OCI-LY3 (cell line): ENCODE data around the gene SLC28A1.

Source experiments
- H2AFZ ChIP-seq: fragments of 200-600, 300-600 bp; shearing (Covaris generic); 2 replicates; pipeline ENCODE4 v1.6.0; 2014; ENCODE audit warnings: antibody characterized with exemption, low read depth, low read length
- H3K27ac ChIP-seq: fragments of 200-600, 300-600 bp; sonication (generic); 2 replicates; pipeline ENCODE4 v1.5.1; 2014; ENCODE audit warnings: mild to moderate bottlenecking, low read length, moderate library complexity, mixed read lengths
- H3K27me3 ChIP-seq: fragments of 200-600, 300-600 bp; sonication (generic); 2 replicates; pipeline ENCODE4 v1.6.1; 2014; ENCODE audit warnings: low read depth, low read length, mixed read lengths
- H3K36me3 ChIP-seq: fragments of 200-600, 300-600 bp; sonication (generic); replicated peaks from 2 replicates; pipeline ENCODE3; 2014; ENCODE audit warnings: low read depth, low read length, mixed read lengths
- H3K4me1 ChIP-seq: fragments of 300-600, 200-600 bp; sonication (generic); 2 replicates; pipeline ENCODE4 v1.6.1; 2014; ENCODE audit warnings: low read length, mixed read lengths
- H3K4me2 ChIP-seq: fragments of 200-600, 300-600 bp; sonication (generic); 2 replicates; pipeline ENCODE4 v1.6.1; 2014; ENCODE audit warnings: low read length, mixed read lengths
- H3K4me3 ChIP-seq: fragments of 300-600, 200-600 bp; sonication (generic); 2 replicates; pipeline ENCODE4 v1.5.1; 2014; ENCODE audit warnings: antibody characterized with exemption, mild to moderate bottlenecking, low read length, moderate library complexity
- H3K79me2 ChIP-seq: fragments of 300-600, 200-600 bp; shearing (Covaris generic); 2 replicates; pipeline ENCODE4 v1.6.1; 2014; ENCODE audit warnings: mild to moderate bottlenecking, low read length, mixed read lengths
- H3K9ac ChIP-seq: fragments of 300-600, 200-600 bp; shearing (Covaris generic); 2 replicates; pipeline ENCODE4 v1.6.0; 2014; ENCODE audit warnings: mild to moderate bottlenecking, low read length, moderate library complexity
- H3K9me3 ChIP-seq: fragments of 200-600, 300-600 bp; shearing (Covaris generic); 2 replicates; pipeline ENCODE4 v1.6.1; 2014; ENCODE audit warnings: low read length, mixed read lengths; ENCODE audit not compliant: insufficient read depth
- H4K20me1 ChIP-seq: fragments of 200-600, 300-600 bp; sonication (generic); 2 replicates; pipeline ENCODE4 v1.6.1; 2016; ENCODE audit warnings: low read length, mixed read lengths; ENCODE audit not compliant: insufficient read depth
- EZH2phosphoT487 ChIP-seq: fragments of 200-600 bp; shearing (Covaris generic); IDR thresholded peaks from 2 replicates; pipeline ENCODE4 v1.6.1; 2018; ENCODE audit warnings: antibody characterized with exemption, mixed run types, low read depth
- TF ChIP-seq, protein P1 (sequence below): fragments of 200-600, 300-600 bp; sonication (generic); IDR thresholded peaks from 2 replicates; pipeline ENCODE4 v1.5.1; 2014; ENCODE audit warnings: antibody characterized with exemption, low read length, low read depth

Gene SLC28A1

DNA sequence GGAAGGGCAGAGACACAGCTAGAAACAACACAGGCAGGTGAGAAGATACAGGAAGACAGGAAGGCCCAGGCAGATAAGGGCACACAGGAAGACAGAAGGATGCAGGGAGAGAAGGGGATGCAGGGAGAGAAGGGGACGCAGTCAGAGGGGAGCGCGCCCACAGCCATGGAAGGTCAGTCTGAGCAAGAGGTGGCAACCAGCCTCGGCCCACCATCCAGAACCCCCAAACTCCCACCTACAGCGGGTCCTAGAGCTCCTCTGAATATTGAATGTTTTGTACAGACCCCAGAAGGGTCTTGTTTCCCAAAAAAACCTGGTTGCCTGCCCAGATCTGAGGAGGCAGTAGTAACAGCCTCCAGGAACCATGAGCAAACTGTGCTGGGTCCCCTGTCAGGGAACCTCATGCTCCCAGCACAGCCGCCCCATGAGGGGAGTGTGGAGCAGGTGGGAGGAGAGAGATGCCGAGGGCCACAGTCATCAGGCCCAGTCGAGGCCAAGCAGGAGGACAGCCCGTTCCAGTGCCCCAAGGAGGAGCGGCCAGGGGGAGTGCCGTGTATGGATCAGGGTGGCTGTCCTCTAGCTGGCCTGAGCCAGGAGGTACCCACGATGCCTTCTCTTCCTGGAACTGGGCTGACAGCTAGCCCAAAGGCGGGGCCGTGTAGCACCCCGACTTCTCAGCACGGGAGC is 27.6 kb upstream of the SLC28A1 start:
- Histone ChIP-seq H3K9ac (no peak overlapping the region), H3K9me3 (no peaks in the 10 kb centered on the region), H3K4me2 (no peak overlapping the region), H3K79me2 (no peaks in the 10 kb centered on the region), H3K4me3 (no peak overlapping the region), H3K36me3 (no peaks in the 10 kb centered on the region), H2AFZ (no peak overlapping the region), H4K20me1 (no peaks in the 10 kb centered on the region), H3K27ac (no peak overlapping the region), H3K27me3 (no peaks in the 10 kb centered on the region), H3K4me1 (peaks cover 39% of the 10 kb centered on the region)
- TF ChIP-seq, protein P1, sequence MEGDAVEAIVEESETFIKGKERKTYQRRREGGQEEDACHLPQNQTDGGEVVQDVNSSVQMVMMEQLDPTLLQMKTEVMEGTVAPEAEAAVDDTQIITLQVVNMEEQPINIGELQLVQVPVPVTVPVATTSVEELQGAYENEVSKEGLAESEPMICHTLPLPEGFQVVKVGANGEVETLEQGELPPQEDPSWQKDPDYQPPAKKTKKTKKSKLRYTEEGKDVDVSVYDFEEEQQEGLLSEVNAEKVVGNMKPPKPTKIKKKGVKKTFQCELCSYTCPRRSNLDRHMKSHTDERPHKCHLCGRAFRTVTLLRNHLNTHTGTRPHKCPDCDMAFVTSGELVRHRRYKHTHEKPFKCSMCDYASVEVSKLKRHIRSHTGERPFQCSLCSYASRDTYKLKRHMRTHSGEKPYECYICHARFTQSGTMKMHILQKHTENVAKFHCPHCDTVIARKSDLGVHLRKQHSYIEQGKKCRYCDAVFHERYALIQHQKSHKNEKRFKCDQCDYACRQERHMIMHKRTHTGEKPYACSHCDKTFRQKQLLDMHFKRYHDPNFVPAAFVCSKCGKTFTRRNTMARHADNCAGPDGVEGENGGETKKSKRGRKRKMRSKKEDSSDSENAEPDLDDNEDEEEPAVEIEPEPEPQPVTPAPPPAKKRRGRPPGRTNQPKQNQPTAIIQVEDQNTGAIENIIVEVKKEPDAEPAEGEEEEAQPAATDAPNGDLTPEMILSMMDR, result no peak
- no peak for TF ChIP-seq EZH2phosphoT487

DNA sequence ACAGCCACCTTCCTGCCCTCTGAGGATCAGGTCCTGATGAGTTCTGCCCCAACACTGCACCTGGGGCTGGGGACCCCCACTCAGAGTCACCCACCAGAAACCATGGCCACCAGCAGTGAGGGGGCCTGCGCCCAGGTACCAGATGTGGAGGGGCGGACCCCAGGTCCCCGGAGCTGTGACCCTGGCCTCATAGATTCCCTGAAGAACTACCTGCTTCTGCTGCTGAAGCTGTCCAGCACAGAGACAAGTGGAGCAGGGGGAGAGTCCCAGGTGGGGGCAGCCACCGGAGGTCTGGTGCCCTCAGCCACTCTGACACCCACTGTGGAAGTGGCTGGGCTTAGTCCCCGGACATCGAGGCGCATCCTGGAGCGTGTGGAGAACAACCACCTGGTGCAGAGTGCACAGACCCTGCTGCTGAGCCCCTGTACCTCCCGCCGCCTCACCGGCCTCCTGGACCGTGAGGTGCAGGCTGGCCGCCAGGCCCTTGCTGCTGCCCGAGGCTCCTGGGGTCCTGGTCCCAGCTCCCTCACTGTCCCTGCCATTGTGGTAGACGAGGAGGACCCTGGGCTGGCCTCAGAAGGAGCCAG is 27.0 kb upstream of the SLC28A1 start:
- peak overlapping the region; percentile 2; the same call in 1 of the 2 replicates for H2AFZ ChIP-seq
- H4K20me1 ChIP-seq, result no peaks in the 10 kb centered on the region
- H3K27ac ChIP-seq, result no peak overlapping the region
- peaks cover 39% of the 10 kb centered on the region for H3K4me1 ChIP-seq
- TF ChIP-seq EZH2phosphoT487, result no peak
- TF ChIP-seq, protein P1, result no peak
- H3K4me3 ChIP-seq, result no peak overlapping the region
- peak overlapping the region; percentile 15; the same call in 1 of the 2 replicates for H3K4me2 ChIP-seq
- no peak overlapping the region for H3K9ac ChIP-seq
- H3K79me2 ChIP-seq, result no peaks in the 10 kb centered on the region
- no peaks in the 10 kb centered on the region for H3K27me3 ChIP-seq
- no peaks in the 10 kb centered on the region for H3K9me3 ChIP-seq
- no peaks in the 10 kb centered on the region for H3K36me3 ChIP-seq

DNA sequence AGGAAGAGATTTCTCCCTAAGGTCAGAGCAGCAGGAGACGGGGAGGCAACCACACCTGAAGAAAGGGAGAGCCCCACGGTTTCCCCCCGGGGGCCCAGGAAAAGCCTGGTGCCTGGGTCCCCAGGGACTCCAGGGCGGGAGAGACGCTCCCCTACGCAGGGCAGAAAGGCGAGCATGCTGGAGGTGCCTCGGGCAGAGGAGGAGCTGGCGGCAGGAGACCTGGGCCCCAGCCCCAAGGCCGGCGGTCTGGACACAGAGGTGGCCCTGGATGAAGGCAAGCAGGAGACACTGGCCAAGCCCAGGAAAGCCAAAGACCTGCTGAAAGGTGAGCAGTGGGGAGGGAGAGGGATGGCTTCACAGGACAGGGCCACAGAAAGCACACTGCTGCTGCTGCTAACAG is 26.2 kb upstream of the SLC28A1 start:
- H3K27ac ChIP-seq, result no peak overlapping the region
- H3K9me3 ChIP-seq, result no peaks in the 10 kb centered on the region
- H3K4me2 ChIP-seq, result peak overlapping the region; percentile 15

DNA sequence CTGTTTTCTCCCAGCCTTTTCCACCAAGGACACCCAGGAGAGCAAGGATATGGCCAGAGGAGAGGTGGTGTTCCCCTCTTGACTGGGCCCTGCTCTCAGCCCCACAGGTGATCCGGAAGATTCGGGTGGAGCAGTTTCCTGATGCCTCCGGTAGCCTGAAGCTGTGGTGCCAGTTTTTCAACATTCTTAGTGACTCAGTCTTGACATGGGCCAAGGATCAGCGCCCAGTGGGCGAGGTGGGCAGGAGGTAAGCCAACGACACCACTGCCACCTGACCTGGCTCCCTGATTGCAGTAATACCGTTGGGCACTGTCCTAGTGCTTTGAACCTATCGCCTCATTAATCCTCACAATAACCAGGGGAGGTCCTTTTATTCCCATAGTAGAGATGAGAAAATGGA is 25.3 kb upstream of the SLC28A1 start:
- Histone ChIP-seq H2AFZ (no peak overlapping the region), H4K20me1 (no peaks in the 10 kb centered on the region), H3K36me3 (no peaks in the 10 kb centered on the region), H3K9me3 (no peaks in the 10 kb centered on the region), H3K79me2 (no peaks in the 10 kb centered on the region), H3K9ac (no peak overlapping the region), H3K27ac (no peak overlapping the region), H3K4me1 (peaks cover 33% of the 10 kb centered on the region), H3K27me3 (no peaks in the 10 kb centered on the region), H3K4me3 (no peak overlapping the region), H3K4me2 (no peak overlapping the region)
- TF ChIP-seq, protein P1, result no peak
- TF ChIP-seq EZH2phosphoT487, result no peak

More for the DNA sequence above, 26.2 kb upstream of the SLC28A1 start:
- Histone ChIP-seq H3K9ac (no peak overlapping the region), H2AFZ (peak overlapping the region; percentile 2; the same call in 1 of the 2 replicates), H3K27me3 (no peaks in the 10 kb centered on the region), H4K20me1 (no peaks in the 10 kb centered on the region), H3K4me1 (peaks cover 39% of the 10 kb centered on the region), H3K79me2 (no peaks in the 10 kb centered on the region), H3K4me3 (no peak overlapping the region), H3K36me3 (no peaks in the 10 kb centered on the region)
- TF ChIP-seq, protein P1, result no peak
- TF ChIP-seq EZH2phosphoT487, result no peak
